HG03460 (cell line): ENCODE measurements around the gene CABYR.
"Not testable (repeated sequence)": the region's sequence is repeated elsewhere in the genome, so short reads cannot be mapped to it uniquely, and the experiment has no call there.

Source experiments
- ATAC-seq: cut with Tn5 transposase; IDR thresholded peaks from one replicate; pipeline ENCODE4 v1.9.1; 2021; ENCODE audit not compliant: unreplicated experiment

CABYR gene

GRCh38 chr18:24128700-24129099 lies 10.2 kb upstream of the CABYR start:
- no peak for ATAC-seq

GRCh38 chr18:24130494-24130893 lies 8.4 kb upstream of the CABYR start:
- ATAC-seq = no peak

GRCh38 chr18:24136967-24137373 lies 1.9 kb upstream of the CABYR start:
- no peak for ATAC-seq

- no peak for ATAC-seq
Observed at GRCh38 chr18:24138409-24138788, 463 bp upstream of the CABYR start.

GRCh38 chr18:24140697-24141096 lies 1.8 kb downstream of the CABYR start:
- no peak for ATAC-seq

- ATAC-seq = no peak
Observed at GRCh38 chr18:24142376-24142775, 3.5 kb downstream of the CABYR start.

GRCh38 chr18:24149591-24149990 lies 10.7 kb downstream of the CABYR start:
- ATAC-seq = not testable (repeated sequence)

- no peak for ATAC-seq
Observed at GRCh38 chr18:24153397-24153796, 14.5 kb downstream of the CABYR start.

- no peak for ATAC-seq
Observed at GRCh38 chr18:24157855-24158254, 19.0 kb downstream of the CABYR start.

- ATAC-seq = no peak
Observed at GRCh38 chr18:24160086-24160485, 21.2 kb downstream of the CABYR start.

- no peak for ATAC-seq
Observed at GRCh38 chr18:24161304-24161703, 22.4 kb downstream of the CABYR start.

- no peak for ATAC-seq
Observed at GRCh38 chr18:24168496-24168895, 29.6 kb downstream of the CABYR start.

GRCh38 chr18:24170360-24170759 lies 31.5 kb downstream of the CABYR start:
- ATAC-seq = no peak

GRCh38 chr18:24173997-24174396 lies 35.1 kb downstream of the CABYR start:
- ATAC-seq = no peak

- ATAC-seq = peak; percentile 75
Observed at GRCh38 chr18:24176727-24177416, 38.0 kb downstream of the CABYR start.

- no peak for ATAC-seq
Observed at GRCh38 chr18:24177499-24178133, 38.8 kb downstream of the CABYR start.

- ATAC-seq = no peak
Observed at GRCh38 chr18:24180048-24180447, 41.2 kb downstream of the CABYR start.

- ATAC-seq = no peak
Observed at GRCh38 chr18:24181806-24182205, 42.9 kb downstream of the CABYR start.

GRCh38 chr18:24185805-24186204 lies 46.9 kb downstream of the CABYR start:
- ATAC-seq = no peak

- ATAC-seq = no peak
Observed at GRCh38 chr18:24187049-24187448, 48.2 kb downstream of the CABYR start.

GRCh38 chr18:24187689-24188088 lies 48.8 kb downstream of the CABYR start:
- no peak for ATAC-seq

- no peak for ATAC-seq
Observed at GRCh38 chr18:24188120-24188519, 49.3 kb downstream of the CABYR start.

- ATAC-seq = peak; percentile 72
Observed at GRCh38 chr18:24189007-24189528, 50.2 kb downstream of the CABYR start.
